NCI-H510A (cell line): Measurements from ENCODE around the gene RBM10.
A peak's percentile ranks its signal among the peaks of the same experiment; 100 is the strongest.
"Not testable (repeated sequence)": the region's sequence is repeated elsewhere in the genome, so short reads cannot be mapped to it uniquely, and the experiment has no call there.

Source experiments
- DNase-seq: peaks from one replicate; lab custom pipeline; 2025; lab: John Stamatoyannopoulos, UW

RBM10 gene

GRCh38 chrX:47144626-47145394 is at the start of gene RBM10, which contains the start of gene NDUFB11:
Gene RBM10 (plus strand): TSS chrX:47145221. CDS start chrX:47147482, 2,261 bp downstream.
Gene NDUFB11 (minus strand): TSS chrX:47144702. CDS start chrX:47144679, 23 bp downstream.
- DNase-seq: peak; percentile 90

- DNase-seq: no peak
These were observed 48.0 kb upstream of the RBM10 start for GRCh38 chrX:47097018-47097417.

- DNase-seq: no peak
These were observed 46.5 kb upstream of the RBM10 start for GRCh38 chrX:47098338-47099094.

DNA sequence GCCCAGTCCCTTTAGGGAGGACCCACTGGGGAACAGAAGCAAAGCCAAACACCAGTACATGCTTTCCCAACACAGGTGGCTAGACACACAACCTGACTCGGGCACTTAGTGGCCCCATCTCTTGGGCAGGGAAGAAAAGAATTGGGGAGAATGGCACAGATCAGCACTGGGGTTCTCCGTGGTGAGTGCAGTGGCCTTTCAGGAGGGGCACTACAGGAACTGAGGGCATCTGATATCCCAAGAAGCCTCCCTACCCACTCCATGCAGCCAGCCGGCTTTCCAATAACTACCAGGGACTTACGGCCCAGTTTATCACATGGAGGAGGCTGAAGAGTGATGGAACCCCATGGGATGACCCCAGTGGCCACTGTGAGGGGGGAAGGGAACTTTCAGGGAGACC is 43.8 kb upstream of the RBM10 start:
- no peak for DNase-seq

GRCh38 chrX:47110936-47111615 is 33.9 kb upstream of the RBM10 start:
- not testable (repeated sequence) for DNase-seq

- DNase-seq: no peak
These were observed 32.6 kb upstream of the RBM10 start for GRCh38 chrX:47112316-47112954.

DNA sequence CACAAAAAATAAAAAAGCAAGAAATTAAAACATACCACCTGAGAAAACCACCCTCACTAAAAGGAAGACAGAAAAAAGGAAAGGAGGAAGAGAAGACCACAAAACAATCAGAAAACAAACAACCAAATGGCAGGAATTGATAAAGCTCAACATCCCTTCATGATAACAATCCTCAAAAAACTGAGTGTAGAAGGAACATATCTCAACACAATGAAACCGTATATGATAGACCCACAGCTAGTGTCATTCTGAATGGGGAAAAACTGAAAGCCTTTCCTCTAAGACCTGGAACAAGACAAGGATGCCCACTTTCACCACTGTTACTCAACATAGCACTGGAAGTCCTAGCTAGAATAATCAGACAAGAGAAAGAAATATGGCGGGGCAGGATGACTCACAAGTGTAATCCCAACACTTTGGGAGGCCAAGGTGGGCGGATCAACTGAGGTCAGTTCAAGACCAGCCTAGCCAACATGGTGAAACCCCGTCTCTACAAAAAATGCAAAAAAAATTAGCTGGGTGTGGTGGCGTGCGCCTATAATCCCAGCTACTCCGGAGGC is 28.4 kb upstream of the RBM10 start:
- DNase-seq: not testable (repeated sequence)

GRCh38 chrX:47124466-47124865 is 20.6 kb upstream of the RBM10 start:
- DNase-seq: not testable (repeated sequence)

DNA sequence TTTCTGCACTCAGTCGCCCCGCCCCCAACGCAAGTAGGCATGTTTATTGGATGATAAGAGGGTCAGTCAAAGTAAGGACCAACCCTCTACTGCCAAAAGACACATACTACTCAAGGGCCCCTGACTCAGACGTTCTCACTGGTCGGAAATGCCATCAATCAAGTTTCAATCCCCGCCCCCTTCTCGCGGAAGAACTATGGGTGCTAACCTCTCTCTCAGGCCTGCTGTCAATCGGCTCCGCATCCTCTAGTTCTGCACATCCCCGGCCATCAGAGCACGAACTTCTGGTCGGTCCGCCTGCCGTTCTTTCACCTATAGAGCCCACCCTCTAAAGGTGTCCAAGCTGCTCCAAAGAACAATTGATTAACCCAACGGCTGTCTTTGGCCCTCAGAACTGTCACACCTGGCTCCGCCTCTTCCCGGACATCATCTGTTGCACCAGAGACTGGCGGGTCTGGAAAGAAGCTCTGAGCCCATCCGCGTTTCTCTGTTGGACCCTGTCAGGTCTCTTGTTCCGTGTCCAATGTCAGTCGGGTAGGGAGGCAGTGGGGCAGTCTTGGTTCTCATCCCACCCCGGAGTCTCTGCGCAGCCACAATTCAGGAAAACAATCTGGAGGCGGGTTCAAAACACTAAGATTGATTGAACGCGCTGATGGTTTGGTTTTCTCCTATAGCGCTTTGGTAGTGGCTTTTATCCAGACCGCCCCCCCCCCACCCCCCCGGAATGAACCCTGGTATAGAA is 15.7 kb upstream of the RBM10 start:
- peak; percentile 83 for DNase-seq

DNA sequence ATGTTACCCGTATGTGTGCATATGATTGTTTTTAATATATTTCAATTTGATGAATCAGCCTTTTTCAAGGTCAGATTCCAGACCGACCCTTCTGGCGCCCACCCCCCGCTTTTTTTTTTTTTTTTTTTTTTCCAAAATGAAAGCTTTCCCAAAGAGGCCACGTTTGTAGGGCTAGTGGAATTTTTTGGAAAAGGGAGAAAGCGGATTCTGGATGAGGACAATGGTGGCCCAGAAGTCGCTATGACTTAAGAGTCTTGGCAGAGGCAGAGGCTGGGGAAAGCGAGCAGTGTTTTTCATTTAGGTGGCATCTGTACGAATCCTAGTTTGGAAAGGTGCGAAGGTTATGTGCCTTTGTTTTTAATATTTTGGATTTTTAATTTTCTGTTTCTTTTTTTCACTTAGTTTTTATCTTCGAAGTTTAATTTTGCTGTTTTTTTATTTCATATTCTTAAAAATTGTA is 15.1 kb upstream of the RBM10 start:
- DNase-seq: no peak

DNA sequence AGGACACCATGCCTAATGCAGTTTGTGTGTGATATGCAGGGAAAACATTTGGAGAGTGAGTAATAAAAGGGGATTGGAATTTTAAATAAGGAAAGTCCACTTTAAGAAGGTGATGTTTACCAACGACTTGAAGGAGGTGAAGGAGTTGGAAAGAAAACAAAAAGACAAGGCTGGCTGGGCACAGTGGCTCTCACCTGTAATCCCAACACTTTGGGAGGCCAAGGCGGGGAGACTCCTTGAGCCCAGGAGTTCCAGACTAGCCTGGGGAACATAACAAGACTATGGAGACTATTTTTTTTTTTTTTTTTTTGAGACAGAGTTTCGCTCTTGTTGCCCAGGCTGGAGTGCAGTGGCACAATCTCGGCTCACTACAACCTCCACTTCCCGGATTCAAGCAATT is 11.5 kb upstream of the RBM10 start:
- DNase-seq: no peak

- not testable (repeated sequence) for DNase-seq
These were observed 9.4 kb upstream of the RBM10 start for GRCh38 chrX:47135650-47136049.

GRCh38 chrX:47138171-47138570 is 6.8 kb upstream of the RBM10 start:
- no peak for DNase-seq

- no peak for DNase-seq
These were observed 961 bp upstream of the RBM10 start for GRCh38 chrX:47143894-47144625.

- no peak for DNase-seq
These were observed 537 bp downstream of the RBM10 start for GRCh38 chrX:47145395-47146120.

DNA sequence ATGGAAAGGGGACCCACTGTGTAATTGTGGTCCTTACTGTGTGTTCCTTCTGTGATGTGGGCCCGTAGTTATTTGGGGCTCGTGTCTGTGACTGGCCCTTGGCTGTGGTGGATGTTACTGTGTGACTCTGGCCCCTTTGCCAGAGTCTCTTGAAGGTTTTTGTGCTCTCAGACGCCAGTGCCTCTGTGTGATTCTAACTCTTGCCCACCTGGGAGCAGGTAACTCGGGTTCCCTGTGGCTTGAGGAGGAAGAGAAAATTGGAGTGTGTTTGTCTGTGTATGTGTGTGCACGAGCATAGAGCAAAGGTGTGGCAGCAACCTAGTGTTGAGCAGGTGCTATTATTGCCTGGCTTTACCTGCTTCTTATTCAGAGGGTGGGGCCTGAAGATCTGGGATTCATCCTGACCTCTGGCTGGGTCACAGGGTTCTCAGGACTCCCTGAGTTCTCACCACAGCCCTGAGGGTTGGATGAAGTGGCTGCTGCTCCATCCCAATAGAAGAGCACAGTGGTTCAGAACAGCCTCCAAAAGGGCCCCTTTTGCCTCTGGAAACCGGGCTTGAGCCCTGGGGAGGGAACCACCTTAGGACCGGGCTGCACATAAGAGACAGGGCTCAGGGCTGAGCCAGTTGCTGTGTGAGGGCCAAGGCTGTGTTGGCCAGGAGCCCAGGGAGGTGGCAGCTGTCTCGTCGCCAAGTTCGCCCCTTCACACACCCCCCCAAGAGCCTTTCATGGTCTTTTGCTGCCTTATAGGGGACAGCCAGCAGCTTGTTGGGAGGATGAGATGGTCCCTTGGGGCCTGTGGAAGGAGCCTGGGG is 1.3 kb downstream of the RBM10 start:
- no peak for DNase-seq

DNA sequence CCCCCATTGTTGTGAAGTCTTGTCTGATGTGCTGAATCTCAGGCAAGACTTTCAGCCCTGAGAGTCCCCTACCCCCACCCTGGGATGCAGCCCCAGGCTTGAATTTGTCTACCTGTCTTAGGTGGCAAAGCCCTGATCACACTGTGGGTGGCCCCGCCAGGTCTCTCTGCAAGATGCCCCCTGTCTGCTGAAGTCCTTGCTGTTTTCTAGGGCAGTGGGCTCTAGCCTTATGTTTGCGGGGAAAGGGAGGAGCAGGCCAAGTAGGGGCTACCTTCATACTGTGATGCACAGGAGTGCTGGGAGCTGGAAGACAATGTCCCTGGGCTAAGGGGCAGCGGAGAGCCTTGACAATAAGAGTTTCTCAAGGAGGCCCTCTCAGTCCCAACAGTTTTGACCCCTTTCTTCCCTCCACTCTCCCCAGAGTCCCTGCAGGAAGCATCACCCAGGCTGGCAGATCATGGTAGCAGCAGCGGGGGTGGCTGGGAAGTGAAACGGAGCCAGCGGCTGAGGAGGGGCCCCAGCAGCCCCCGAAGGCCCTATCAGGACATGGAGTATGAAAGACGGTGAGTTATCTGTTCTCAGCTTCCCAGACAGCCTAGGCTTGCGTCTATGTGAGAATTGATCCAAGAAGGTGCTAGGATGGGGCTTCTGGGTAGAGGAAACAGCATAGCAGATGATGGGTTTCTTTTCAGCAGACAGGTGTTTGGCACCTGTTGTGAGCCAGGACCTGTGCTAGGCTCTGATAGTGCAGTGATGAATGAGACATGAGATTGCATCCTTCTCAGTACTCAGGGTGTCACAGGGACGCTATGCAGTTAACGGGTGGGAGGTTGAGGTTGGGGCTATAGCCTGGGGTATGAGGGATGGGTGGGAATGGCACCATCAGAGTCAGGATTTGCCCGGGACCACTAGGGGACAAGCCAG is 2.2 kb downstream of the RBM10 start:
- no peak for DNase-seq

DNA sequence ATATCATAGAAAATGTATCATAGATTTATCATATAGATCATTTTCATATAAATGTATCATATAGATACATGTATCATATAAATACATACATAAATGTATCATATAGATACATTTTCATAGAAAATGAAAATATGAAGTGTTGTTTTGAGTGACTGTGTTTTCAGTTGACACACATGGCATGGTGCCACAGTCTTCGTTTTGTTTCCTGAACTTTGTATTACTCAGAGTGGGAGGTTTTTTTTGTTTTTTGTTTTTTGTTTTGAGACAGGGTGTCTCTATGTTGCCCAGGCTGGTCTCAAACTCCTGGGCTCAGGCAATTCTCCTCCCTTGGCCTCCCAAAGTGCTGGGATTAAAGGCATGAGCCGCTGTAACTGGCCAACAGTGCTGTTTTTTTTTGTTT is 3.9 kb downstream of the RBM10 start:
- DNase-seq: no peak
